ENCODE measurements around the gene ARL2BP. TPM values are rescaled to one million over a fixed set of nuclear protein-coding genes. Genes with fewer than 3 reads are reported as not detected.

Gene ARL2BP
- total RNA-seq, 1 experiment from 2014 or later, result 32.6 TPM

DNA sequence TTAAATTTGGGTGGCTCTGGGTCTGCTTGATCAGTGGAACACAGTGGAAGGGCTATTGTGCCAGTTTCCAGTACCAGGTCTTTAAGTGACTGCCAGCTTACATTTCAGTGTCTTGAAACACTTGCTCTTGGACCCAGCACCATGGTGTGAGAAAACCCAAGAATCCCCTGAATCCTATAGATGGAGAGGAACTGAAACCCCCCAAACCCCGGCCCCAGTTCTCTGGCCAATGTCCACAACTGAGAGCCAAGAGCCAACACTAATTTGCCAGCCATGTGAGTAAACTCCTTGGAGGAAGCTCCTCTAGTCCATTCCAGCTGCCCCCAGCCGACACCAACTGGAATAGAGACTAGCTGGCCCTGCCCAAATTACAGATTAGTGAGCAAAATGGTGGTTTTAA lies 2.4 kb upstream of the ARL2BP start:
- H3K36me3 Mint-ChIP-seq (ENCODE audit: insufficient read depth, unreplicated experiment), result peaks cover 37% of the 10 kb centered on the region
- DNase-seq, result no peak
- no TSS peak for BruUV-seq (replicated peaks)
- intact Hi-C loops (cut with micrococcal nuclease; ENCODE audit: unreplicated experiment), result loop anchor here (5.0 kb wide), 1 partner anchor 50 kb away; no protein-coding TSS in a partner anchor
- CTCF ChIA-PET, result no interaction called here
- no peaks in the 10 kb centered on the region for H3K9me3 Mint-ChIP-seq (ENCODE audit: low read depth, unreplicated experiment)
- no peak overlapping the region for H3K4me3 Mint-ChIP-seq (ENCODE audit: low read depth, unreplicated experiment)
- H3K4me1 Mint-ChIP-seq (ENCODE audit: low read depth, unreplicated experiment), result peaks cover 13% of the 10 kb centered on the region
- no peaks in the 10 kb centered on the region for H3K27me3 Mint-ChIP-seq (ENCODE audit: unreplicated experiment)
- TF ChIP-seq, protein P1, sequence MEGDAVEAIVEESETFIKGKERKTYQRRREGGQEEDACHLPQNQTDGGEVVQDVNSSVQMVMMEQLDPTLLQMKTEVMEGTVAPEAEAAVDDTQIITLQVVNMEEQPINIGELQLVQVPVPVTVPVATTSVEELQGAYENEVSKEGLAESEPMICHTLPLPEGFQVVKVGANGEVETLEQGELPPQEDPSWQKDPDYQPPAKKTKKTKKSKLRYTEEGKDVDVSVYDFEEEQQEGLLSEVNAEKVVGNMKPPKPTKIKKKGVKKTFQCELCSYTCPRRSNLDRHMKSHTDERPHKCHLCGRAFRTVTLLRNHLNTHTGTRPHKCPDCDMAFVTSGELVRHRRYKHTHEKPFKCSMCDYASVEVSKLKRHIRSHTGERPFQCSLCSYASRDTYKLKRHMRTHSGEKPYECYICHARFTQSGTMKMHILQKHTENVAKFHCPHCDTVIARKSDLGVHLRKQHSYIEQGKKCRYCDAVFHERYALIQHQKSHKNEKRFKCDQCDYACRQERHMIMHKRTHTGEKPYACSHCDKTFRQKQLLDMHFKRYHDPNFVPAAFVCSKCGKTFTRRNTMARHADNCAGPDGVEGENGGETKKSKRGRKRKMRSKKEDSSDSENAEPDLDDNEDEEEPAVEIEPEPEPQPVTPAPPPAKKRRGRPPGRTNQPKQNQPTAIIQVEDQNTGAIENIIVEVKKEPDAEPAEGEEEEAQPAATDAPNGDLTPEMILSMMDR (IDR thresholded peaks at IDR 0.05; ENCODE audit: unreplicated experiment), result no peak
- no peak overlapping the region for H3K27ac Mint-ChIP-seq (ENCODE audit: unreplicated experiment)

DNA sequence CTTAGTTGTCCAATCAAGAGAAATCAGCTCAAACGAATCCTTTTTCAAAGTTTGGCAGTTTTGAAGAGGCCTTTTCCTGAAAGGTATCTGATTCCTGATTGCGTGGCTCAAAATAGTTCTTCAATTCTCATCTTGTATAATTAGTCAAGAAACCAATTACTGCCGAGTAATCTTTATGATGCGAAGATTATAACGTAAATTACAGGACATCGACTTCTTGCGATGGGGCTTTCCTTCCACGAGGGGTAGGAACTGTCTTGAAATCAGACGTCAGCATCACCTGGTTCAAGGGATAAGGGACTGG lies 644 bp upstream of the ARL2BP start:
- Mint-ChIP-seq H3K27me3 (ENCODE audit: unreplicated experiment) (no peaks in the 10 kb centered on the region), H3K9me3 (ENCODE audit: low read depth, unreplicated experiment) (no peaks in the 10 kb centered on the region), H3K36me3 (ENCODE audit: insufficient read depth, unreplicated experiment) (peaks cover 31% of the 10 kb centered on the region), H3K27ac (ENCODE audit: unreplicated experiment) (peak overlapping the region; percentile 97), H3K4me1 (ENCODE audit: low read depth, unreplicated experiment) (peaks cover 13% of the 10 kb centered on the region), H3K4me3 (ENCODE audit: low read depth, unreplicated experiment) (peak overlapping the region; percentile 82)
- TF ChIP-seq, protein P1 (IDR thresholded peaks at IDR 0.05; ENCODE audit: unreplicated experiment), result no peak
- intact Hi-C loops (cut with micrococcal nuclease; ENCODE audit: unreplicated experiment), result loop anchor here (1.0 to 5.0 kb wide), 3 partner anchors 32 to 56 kb away; no protein-coding TSS in a partner anchor
- DNase-seq, result no peak
- CTCF ChIA-PET, result interaction anchor here (1.4 to 1.8 kb wide), 3 partner anchors 34 to 59 kb away, joined by 7 to 9 read pairs (median 9); partner anchors contain the start of genes PSME3IP1 and RSPRY1
- TSS peak; percentile 89 for BruUV-seq (replicated peaks)

DNA sequence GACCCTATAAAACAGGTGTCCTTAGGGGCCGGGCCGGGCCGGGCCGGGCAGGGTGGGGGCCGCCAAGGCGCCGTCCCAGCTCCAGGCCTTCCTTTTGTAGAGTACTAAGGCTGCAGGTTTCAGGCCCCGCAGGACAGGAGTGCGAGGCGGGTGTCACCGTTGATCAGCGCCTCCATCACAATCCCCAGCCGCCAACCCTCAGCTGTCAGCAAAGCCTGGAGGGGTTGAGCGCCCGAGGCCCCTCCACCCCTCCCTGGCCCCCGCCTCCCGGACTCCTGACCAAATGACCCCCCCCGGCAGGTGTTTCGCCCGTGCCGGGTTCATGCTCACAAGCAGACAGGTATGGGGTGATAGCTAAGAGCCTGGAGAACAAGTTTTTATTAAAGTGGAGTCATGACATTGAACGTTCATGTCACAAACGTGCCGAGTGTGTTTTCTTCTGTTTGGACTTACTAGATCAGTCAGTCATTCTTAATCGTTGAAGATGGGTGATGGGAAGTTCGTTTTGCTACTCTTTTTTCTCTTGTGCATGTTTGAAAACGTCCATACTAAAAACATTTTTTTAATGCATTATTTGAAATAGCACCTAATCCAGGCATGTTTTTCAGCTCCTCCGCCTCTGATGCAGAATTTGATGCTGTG lies 534 bp downstream of the ARL2BP start:
- Mint-ChIP-seq H3K27ac (ENCODE audit: unreplicated experiment) (peak overlapping the region; percentile 72), H3K27me3 (ENCODE audit: unreplicated experiment) (no peaks in the 10 kb centered on the region), H3K9me3 (ENCODE audit: low read depth, unreplicated experiment) (no peaks in the 10 kb centered on the region), H3K36me3 (ENCODE audit: insufficient read depth, unreplicated experiment) (peaks cover 35% of the 10 kb centered on the region), H3K4me1 (ENCODE audit: low read depth, unreplicated experiment) (peaks cover 13% of the 10 kb centered on the region), H3K4me3 (ENCODE audit: low read depth, unreplicated experiment) (peak overlapping the region; percentile 82)
- DNase-seq, result no peak
- no TSS peak for BruUV-seq (replicated peaks)
- CTCF ChIA-PET, result interaction anchor here (0.6 to 1.8 kb wide), 9 partner anchors 8 to 171 kb away, joined by 3 to 11 read pairs (median 4); partner anchors contain the start of genes PLLP, PSME3IP1 and RSPRY1
- intact Hi-C loops (cut with micrococcal nuclease; ENCODE audit: unreplicated experiment), result loop anchor here (2.0 kb wide), 1 partner anchor 31 kb away; no protein-coding TSS in a partner anchor
- TF ChIP-seq, protein P1 (IDR thresholded peaks at IDR 0.05; ENCODE audit: unreplicated experiment), result no peak

DNA sequence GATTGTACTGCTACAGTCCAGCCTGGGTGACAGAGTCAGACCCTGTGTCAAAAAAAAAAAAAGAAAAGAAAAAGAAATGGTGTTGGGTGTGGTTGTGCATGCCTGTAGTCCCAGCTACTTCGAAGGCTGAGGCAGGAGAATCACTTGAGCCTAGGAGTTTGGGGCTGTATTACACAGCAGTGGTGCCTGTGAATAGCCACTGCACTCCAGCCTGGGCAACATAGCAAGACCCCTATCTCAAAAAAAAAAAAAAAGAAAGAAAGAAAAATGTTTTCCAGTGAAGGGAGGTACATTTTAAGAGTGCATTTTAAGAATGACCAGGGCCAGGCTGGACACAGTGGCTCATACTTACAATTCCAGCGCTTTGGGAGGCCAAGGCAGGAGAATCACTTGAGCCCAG lies 6.3 kb downstream of the ARL2BP start:
- DNase-seq, result no peak

More for the DNA sequence above, 6.3 kb downstream of the ARL2BP start:
- peaks cover 12% of the 10 kb centered on the region for H3K4me1 Mint-ChIP-seq (ENCODE audit: low read depth, unreplicated experiment)
- intact Hi-C loops (cut with micrococcal nuclease; ENCODE audit: unreplicated experiment), result loop anchor here (10.0 kb wide), 1 partner anchor 317 kb away; the partner anchor contains the start of gene HERPUD1
- peak overlapping the region; percentile 61 for H3K27ac Mint-ChIP-seq (ENCODE audit: unreplicated experiment)
- H3K36me3 Mint-ChIP-seq (ENCODE audit: insufficient read depth, unreplicated experiment), result peaks cover 36% of the 10 kb centered on the region
- no peaks in the 10 kb centered on the region for H3K27me3 Mint-ChIP-seq (ENCODE audit: unreplicated experiment)
- H3K4me3 Mint-ChIP-seq (ENCODE audit: low read depth, unreplicated experiment), result no peak overlapping the region
- no peaks in the 10 kb centered on the region for H3K9me3 Mint-ChIP-seq (ENCODE audit: low read depth, unreplicated experiment)
- CTCF ChIA-PET, result interaction anchor here (0.9 to 3.2 kb wide), 2 partner anchors 28 to 48 kb away, joined by 3 to 18 read pairs; no protein-coding TSS in a partner anchor
- no TSS peak for BruUV-seq (replicated peaks)
- TF ChIP-seq, protein P1 (IDR thresholded peaks at IDR 0.05; ENCODE audit: unreplicated experiment), result no peak

Measured in Calu3 (cell line).